ENCODE data around the gene ASPHD2. TPM values are rescaled to one million over a fixed set of nuclear protein-coding genes. Genes with fewer than 3 reads are reported as not detected.

Gene ASPHD2
- total and polyA plus RNA-seq, 4 donors = 0.31 to 1.6 (median 0.95) TPM

DNA sequence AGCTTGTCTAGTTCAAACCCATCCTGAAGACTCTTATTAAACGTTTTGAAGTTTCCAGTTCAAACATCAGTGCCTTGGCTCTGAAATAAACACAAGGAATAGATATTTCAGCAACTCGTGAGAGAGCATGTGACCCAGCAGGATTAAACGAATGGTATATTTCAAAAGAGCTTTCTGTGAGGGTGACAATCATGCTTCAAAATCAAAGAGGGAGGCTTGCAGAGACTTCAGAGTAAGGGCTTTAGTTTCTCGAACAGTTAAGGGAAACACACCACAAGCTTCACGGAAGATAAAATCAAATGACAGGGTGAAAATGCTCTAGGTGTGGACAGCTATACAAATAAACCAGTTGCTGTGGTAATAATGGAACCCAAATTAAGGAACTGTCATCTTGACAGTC lies 53.1 kb downstream of the ASPHD2 start:
- WGBS, 2 donors = 38 to 46% methylated on average over 5 of the region's 5 CpGs
- Histone ChIP-seq H3K27ac (ENCODE audit: low read depth in 1 of 2, low read length in 1 of 2) (no peak overlapping the region), H3K4me1 (ENCODE audit: control insufficient read depth in 5 of 5, insufficient read depth in 5 of 5, low read length in 5 of 5) (peaks cover 7 to 37% (median 11%) of the 10 kb centered on the region in 5 donors), H3K36me3 (ENCODE audit: control insufficient read depth in 4 of 4, insufficient read depth in 4 of 4, low read length in 4 of 4) (peaks cover 2 to 15% (median 5%) of the 10 kb centered on the region in 4 donors), H3K9me3 (ENCODE audit: control insufficient read depth in 4 of 4, insufficient read depth in 3 of 4, low read length in 3 of 4) (no peaks in the 10 kb centered on the region), H3K9ac (ENCODE audit: insufficient read depth in 1 of 2, low read length in 2 of 2) (peak overlapping the region; percentile 2 to 94), H3K27me3 (ENCODE audit: control insufficient read depth in 3 of 3, insufficient read depth in 3 of 3, low read length in 2 of 3) (no peaks in the 10 kb centered on the region), H3K4me3 (no peak overlapping the region)
- DNase-seq (no peak), ATAC-seq (ENCODE audit: insufficient read depth, low FRiP score) (no peak)
- TF ChIP-seq, protein P1, sequence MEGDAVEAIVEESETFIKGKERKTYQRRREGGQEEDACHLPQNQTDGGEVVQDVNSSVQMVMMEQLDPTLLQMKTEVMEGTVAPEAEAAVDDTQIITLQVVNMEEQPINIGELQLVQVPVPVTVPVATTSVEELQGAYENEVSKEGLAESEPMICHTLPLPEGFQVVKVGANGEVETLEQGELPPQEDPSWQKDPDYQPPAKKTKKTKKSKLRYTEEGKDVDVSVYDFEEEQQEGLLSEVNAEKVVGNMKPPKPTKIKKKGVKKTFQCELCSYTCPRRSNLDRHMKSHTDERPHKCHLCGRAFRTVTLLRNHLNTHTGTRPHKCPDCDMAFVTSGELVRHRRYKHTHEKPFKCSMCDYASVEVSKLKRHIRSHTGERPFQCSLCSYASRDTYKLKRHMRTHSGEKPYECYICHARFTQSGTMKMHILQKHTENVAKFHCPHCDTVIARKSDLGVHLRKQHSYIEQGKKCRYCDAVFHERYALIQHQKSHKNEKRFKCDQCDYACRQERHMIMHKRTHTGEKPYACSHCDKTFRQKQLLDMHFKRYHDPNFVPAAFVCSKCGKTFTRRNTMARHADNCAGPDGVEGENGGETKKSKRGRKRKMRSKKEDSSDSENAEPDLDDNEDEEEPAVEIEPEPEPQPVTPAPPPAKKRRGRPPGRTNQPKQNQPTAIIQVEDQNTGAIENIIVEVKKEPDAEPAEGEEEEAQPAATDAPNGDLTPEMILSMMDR (IDR thresholded peaks at IDR 0.05; ENCODE audit: control extremely low read depth, extremely low read depth) = no peak

DNA sequence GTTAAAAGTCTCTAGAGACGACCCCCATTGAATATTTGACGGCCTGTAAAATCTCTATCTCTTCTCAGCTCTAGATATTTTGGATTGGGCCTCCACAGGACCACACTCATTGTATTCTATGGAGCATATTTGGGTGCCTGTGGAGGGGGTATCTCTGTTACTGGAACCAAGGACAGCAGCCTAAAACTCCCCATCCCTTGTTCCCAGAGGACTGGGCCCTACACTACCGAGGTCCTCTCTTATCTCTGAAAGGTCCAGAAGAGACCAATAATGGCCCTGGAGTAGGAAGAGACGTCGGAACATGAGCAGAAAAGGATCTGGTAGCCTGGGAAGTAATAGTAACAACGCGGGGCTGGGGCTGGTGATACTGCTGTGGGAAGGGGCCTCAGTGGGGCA lies 54.0 kb downstream of the ASPHD2 start:
- 9 to 10% methylated on average over 7 of the region's 7 CpGs for WGBS, 2 donors
- peak overlapping the region; percentile 92 to 95 for H3K27ac ChIP-seq (ENCODE audit: low read depth in 1 of 2, low read length in 1 of 2)
- DNase-seq (no peak), ATAC-seq (ENCODE audit: insufficient read depth, low FRiP score) (no peak)
- H3K9me3 ChIP-seq (ENCODE audit: control insufficient read depth in 4 of 4, insufficient read depth in 3 of 4, low read length in 3 of 4) = no peaks in the 10 kb centered on the region
- no peaks in the 10 kb centered on the region for H3K27me3 ChIP-seq (ENCODE audit: control insufficient read depth in 3 of 3, insufficient read depth in 3 of 3, low read length in 2 of 3)
- TF ChIP-seq, protein P1 (IDR thresholded peaks at IDR 0.05; ENCODE audit: control extremely low read depth, extremely low read depth) = no peak
- H3K36me3 ChIP-seq (ENCODE audit: control insufficient read depth in 4 of 4, insufficient read depth in 4 of 4, low read length in 4 of 4) = peaks cover 5 to 13% (median 10%) of the 10 kb centered on the region in 4 donors
- peaks cover 7 to 37% (median 11%) of the 10 kb centered on the region in 5 donors for H3K4me1 ChIP-seq (ENCODE audit: control insufficient read depth in 5 of 5, insufficient read depth in 5 of 5, low read length in 5 of 5)
- peak overlapping the region; percentile 94 to 99 for H3K9ac ChIP-seq (ENCODE audit: insufficient read depth in 1 of 2, low read length in 2 of 2)
- H3K4me3 ChIP-seq = peak overlapping the region; percentile 83

DNA sequence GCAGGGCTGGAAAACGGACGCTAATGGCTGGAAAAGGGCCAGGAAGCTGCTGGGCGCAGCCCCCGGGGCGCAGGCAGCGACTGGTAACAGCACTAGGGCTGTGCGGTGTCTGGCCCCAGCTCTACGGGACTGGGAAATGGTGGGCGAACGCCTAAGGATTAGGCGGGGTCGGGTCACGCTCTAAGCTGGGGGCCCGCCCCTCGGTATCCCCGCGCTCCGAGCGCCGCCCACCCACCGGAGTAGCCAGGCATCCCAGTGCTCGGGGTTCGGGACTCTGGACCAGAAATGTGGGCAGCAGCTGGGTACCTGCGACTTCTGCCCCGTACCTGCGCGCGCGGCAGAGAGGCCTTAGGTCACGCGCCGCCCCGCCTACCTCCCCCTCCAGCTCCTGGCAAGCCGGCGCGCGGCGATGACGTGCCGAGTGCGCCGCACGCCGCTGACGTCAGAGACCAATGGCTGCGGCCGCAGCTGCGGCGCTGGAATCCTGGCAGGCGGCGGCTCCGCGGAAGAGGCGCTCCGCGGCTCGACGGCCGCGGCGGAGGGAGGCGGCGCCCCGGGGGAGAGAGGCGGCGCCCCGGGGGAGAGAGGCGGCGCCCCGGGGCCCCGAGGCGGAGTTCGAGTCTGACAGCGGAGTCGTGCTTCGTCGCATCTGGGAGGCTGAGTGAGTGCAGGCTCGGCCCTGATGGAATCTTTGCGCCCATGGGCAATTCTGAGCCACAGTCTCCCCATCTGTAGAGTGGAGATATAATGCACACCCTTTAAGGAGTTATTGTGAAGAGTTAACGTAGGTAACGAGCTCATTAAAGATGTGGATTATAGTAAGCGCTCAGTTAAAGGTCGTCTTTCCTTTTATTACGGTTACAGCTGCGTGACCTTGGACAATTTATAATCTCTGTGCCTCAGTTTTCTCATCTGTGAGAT lies 54.6 kb downstream of the ASPHD2 start, which contains the start of the genes HPS4 and SRRD:
HPS4 (minus strand) TSS at position 345 of the 921 bp plus-strand sequence. CDS start 2,021 bp downstream, outside the sequence.
SRRD (plus strand) TSS at position 439 of the 921 bp plus-strand sequence; CDS start at position 453, 14 bp downstream.
- H3K27me3 ChIP-seq (ENCODE audit: control insufficient read depth in 3 of 3, insufficient read depth in 3 of 3, low read length in 2 of 3) = no peaks in the 10 kb centered on the region
- WGBS, 2 donors = 1% methylated on average over 64 to 85 of the region's 85 CpGs
- H3K4me3 ChIP-seq = peak within 1 kb of the TSS; percentile 83
- H3K9me3 ChIP-seq (ENCODE audit: control insufficient read depth in 4 of 4, insufficient read depth in 3 of 4, low read length in 3 of 4) = no peaks in the 10 kb centered on the region
- peaks cover 11 to 19% (median 14%) of the 10 kb centered on the region in 4 donors for H3K36me3 ChIP-seq (ENCODE audit: control insufficient read depth in 4 of 4, insufficient read depth in 4 of 4, low read length in 4 of 4)
- H3K4me1 ChIP-seq (ENCODE audit: control insufficient read depth in 5 of 5, insufficient read depth in 5 of 5, low read length in 5 of 5) = peaks cover 7 to 37% (median 11%) of the 10 kb centered on the region in 5 donors
- H3K27ac ChIP-seq (ENCODE audit: low read depth in 1 of 2, low read length in 1 of 2) = peak within 1 kb of the TSS; percentile 92 to 95
- TF ChIP-seq, protein P1 (IDR thresholded peaks at IDR 0.05; ENCODE audit: control extremely low read depth, extremely low read depth) = no peak
- ATAC-seq (ENCODE audit: insufficient read depth, low FRiP score) (peak; percentile 86), DNase-seq (peak; percentile 91 to 95 (median 93))
- H3K9ac ChIP-seq (ENCODE audit: insufficient read depth in 1 of 2, low read length in 2 of 2) = peak within 1 kb of the TSS; percentile 95 to 99
